ENCODE data around the gene SLC44A5.

- TF ChIP-seq CTCF (IDR thresholded peaks at IDR 0.05) (no peak), MAFK (IDR thresholded peaks at IDR 0.05; ENCODE audit: partially characterized antibody) (no peak), MYC (IDR thresholded peaks at IDR 0.05; ENCODE audit: borderline replicate concordance, low read length) (no peak), RCOR1 (IDR thresholded peaks at IDR 0.05; ENCODE audit: low read depth, low read length) (no peak), ESRRA (IDR thresholded peaks at IDR 0.05; ENCODE audit: borderline replicate concordance, low read length) (no peak), POLR2A (IDR thresholded peaks at IDR 0.05; ENCODE audit: low read length) (no peak), RNF2 (IDR thresholded peaks at IDR 0.05; ENCODE audit: borderline replicate concordance, low read depth) (no peak), RAD21 (conservative IDR thresholded peaks at IDR 0.05 in 1 of 2, IDR thresholded peaks at IDR 0.05 in 1 of 2) (no peak), USF2 (IDR thresholded peaks at IDR 0.05) (no peak), CHD2 (IDR thresholded peaks at IDR 0.05; ENCODE audit: low read length, partially characterized antibody) (no peak)
Observed at GRCh38 chr1:75366595-75366994, 244.3 kb downstream of the SLC44A5 start.
